MM.1S (cell line): ENCODE results near the gene DCN.

ENCODE experiments used
- CTCF ChIP-seq: fragments of 300-600 bp; sonication (generic); IDR thresholded peaks from 2 replicates; pipeline ENCODE4 v1.5.1; 2016; ENCODE audit warnings: antibody characterized with exemption, low read length, mixed read lengths
- EZH2 ChIP-seq: fragments of 300-600 bp; sonication (generic); optimal IDR thresholded peaks from 2 replicates; pipeline ENCODE3; 2017; ENCODE audit warnings: low read depth, mild to moderate bottlenecking, antibody characterized with exemption, low read length, mixed read lengths
- EZH2phosphoT487 ChIP-seq: fragments of 300-600 bp; sonication (generic); IDR thresholded peaks from 2 replicates; pipeline ENCODE4 v1.6.1; 2018; ENCODE audit warnings: antibody characterized with exemption, low read length

GRCh38 chr12:91185421-91185820, 2.8 kb upstream of the DCN start:
- TF ChIP-seq CTCF = no peak
- TF ChIP-seq EZH2 = no peak
- TF ChIP-seq EZH2phosphoT487 = no peak
